Mesenchymal stem cell (in vitro differentiated cells and primary cell): ENCODE results near the gene RNF175.

Source experiments
- DNase-seq: peaks from one replicate; pipeline ENCODE4 v3.0.0-alpha.2; 2013
- H2AFZ ChIP-seq: one replicate; pipeline ENCODE4 v1.6.1; 2013; ENCODE audit warnings: low read depth, mild to moderate bottlenecking, control low read depth, inconsistent platforms, low read length, moderate library complexity
- H2AK5ac ChIP-seq: 2 replicates; pipeline ENCODE4 v1.6.1; 2013; ENCODE audit warnings: low read length, moderate library complexity, mild to moderate bottlenecking, inconsistent platforms; ENCODE audit not compliant: severe bottlenecking
- H2BK120ac ChIP-seq: one replicate; pipeline ENCODE4 v1.6.1; 2013; ENCODE audit warnings: low read depth, mild to moderate bottlenecking, inconsistent platforms, low read length, moderate library complexity
- H2BK12ac ChIP-seq, 2 experiments: one replicate each; pipeline ENCODE4 v1.6.1; 2013; ENCODE audit warnings: inconsistent platforms in 2 of 2, low read length in 2 of 2, mild to moderate bottlenecking in 2 of 2, moderate library complexity in 2 of 2, control low read depth in 1 of 2
- H2BK15ac ChIP-seq: one replicate; pipeline ENCODE4 v1.6.1; 2013; ENCODE audit warnings: mild to moderate bottlenecking, low read depth, inconsistent platforms; ENCODE audit not compliant: poor library complexity, severe bottlenecking
- H2BK5ac ChIP-seq: 2 replicates; pipeline ENCODE4 v1.6.1; 2013; ENCODE audit warnings: low read depth, mild to moderate bottlenecking, low read length, control low read depth, inconsistent platforms; ENCODE audit not compliant: poor library complexity, severe bottlenecking
- H3K14ac ChIP-seq, 2 experiments: one replicate each; pipeline ENCODE4 v1.6.1; 2013; ENCODE audit warnings: inconsistent platforms in 2 of 2, low read length in 2 of 2, control low read depth in 1 of 2, mild to moderate bottlenecking in 1 of 2, moderate library complexity in 1 of 2
- H3K18ac ChIP-seq, 2 experiments: one replicate each; pipeline ENCODE4 v1.6.1; 2013; ENCODE audit warnings: inconsistent platforms in 2 of 2, low read length in 2 of 2, control low read depth in 1 of 2, low read depth in 1 of 2, mild to moderate bottlenecking in 1 of 2
- H3K23ac ChIP-seq, 2 experiments: one replicate each; pipeline ENCODE4 v1.6.1; 2013; ENCODE audit warnings: inconsistent platforms in 2 of 2, low read length in 2 of 2, mild to moderate bottlenecking in 2 of 2, moderate library complexity in 2 of 2, control low read depth in 1 of 2
- H3K27ac ChIP-seq: 2 replicates; pipeline ENCODE4 v1.5.1; 2013; ENCODE audit warnings: mild to moderate bottlenecking, moderate library complexity, low read length, control low read depth, inconsistent platforms; ENCODE audit not compliant: poor library complexity, severe bottlenecking
- H3K27me3 ChIP-seq, 2 experiments: 2 replicates each; pipeline versions ENCODE4 v1.6.1 to v1.7.0; 2013; ENCODE audit warnings: low read length in 2 of 2, mild to moderate bottlenecking in 2 of 2, moderate library complexity in 2 of 2, control low read depth in 1 of 2, inconsistent platforms in 1 of 2; ENCODE audit not compliant: control insufficient read depth in 1 of 2, insufficient read depth in 1 of 2
- H3K36me3 ChIP-seq, 2 experiments: 2 replicates each; pipeline versions ENCODE4 v1.6.1 to v1.7.0; 2013; ENCODE audit warnings: low read length in 2 of 2, control low read depth in 1 of 2, inconsistent platforms in 1 of 2, low read depth in 1 of 2, mild to moderate bottlenecking in 1 of 2; ENCODE audit not compliant: insufficient read depth in 2 of 2, control insufficient read depth in 1 of 2
- H3K4ac ChIP-seq, 2 experiments: one replicate each; pipeline ENCODE4 v1.6.1; 2013; ENCODE audit warnings: inconsistent platforms in 2 of 2, low read length in 2 of 2, mild to moderate bottlenecking in 2 of 2, moderate library complexity in 2 of 2, control low read depth in 1 of 2, low read depth in 1 of 2
- H3K4me1 ChIP-seq: 2 replicates; pipeline ENCODE4 v1.6.1; 2013; ENCODE audit warnings: low read depth, low read length, control low read depth; ENCODE audit not compliant: control insufficient read depth, insufficient read depth
- H3K4me2 ChIP-seq: 2 replicates; pipeline ENCODE4 v1.6.1; 2013; ENCODE audit warnings: low read length, mild to moderate bottlenecking, inconsistent platforms; ENCODE audit not compliant: poor library complexity, severe bottlenecking
- H3K4me3 ChIP-seq, 2 experiments: 2 replicates each; pipeline versions ENCODE4 v1.5.1 to v1.7.0; 2013; ENCODE audit warnings: low read length in 2 of 2, mild to moderate bottlenecking in 2 of 2, control low read depth in 1 of 2, low read depth in 1 of 2; ENCODE audit not compliant: insufficient read depth in 1 of 2
- H3K79me1 ChIP-seq: replicated peaks from 2 replicates; pipeline ENCODE4 v1.6.1; 2013; ENCODE audit warnings: mild to moderate bottlenecking, control low read depth, low read length, inconsistent platforms; ENCODE audit not compliant: poor library complexity, severe bottlenecking
- H3K9ac ChIP-seq: 2 replicates; pipeline ENCODE4 v1.7.0; 2013; ENCODE audit warnings: mild to moderate bottlenecking, low read length, moderate library complexity
- H3K9me3 ChIP-seq: 2 replicates; pipeline ENCODE4 v1.7.0; 2013; ENCODE audit warnings: mild to moderate bottlenecking, low read length; ENCODE audit not compliant: control insufficient read depth
- H4K8ac ChIP-seq: one replicate; pipeline ENCODE4 v1.6.1; 2013; ENCODE audit warnings: inconsistent platforms, mild to moderate bottlenecking, low read length, moderate library complexity
- H4K91ac ChIP-seq: one replicate; pipeline ENCODE4 v1.6.1; 2013; ENCODE audit warnings: mild to moderate bottlenecking, low read length, inconsistent platforms
- WGBS: methylation state at CpG from one replicate; pipeline ENCODE4 v1.1.7; 2013; ENCODE audit warnings: mixed read lengths; 5-methylcytosine and 5-hydroxymethylcytosine counted together

RNF175 gene

DNA sequence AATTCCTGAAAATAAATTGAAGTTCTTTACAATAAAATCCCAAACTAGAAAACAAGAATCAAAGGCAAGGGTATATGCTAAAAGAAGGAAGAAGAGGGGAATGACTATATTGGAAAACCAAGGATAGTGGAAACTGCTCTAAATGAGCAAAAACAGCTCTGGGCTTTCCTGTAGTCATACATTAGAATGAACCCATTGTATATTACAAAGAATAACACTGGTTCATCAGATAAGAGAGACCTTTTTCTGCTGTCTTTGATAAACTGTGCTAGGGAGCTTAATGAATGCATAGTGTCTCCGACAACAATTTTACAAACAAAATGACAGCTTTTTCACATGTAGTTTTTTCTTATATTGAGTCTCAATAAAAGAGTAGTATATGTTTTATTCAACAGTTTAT lies 49.1 kb downstream of the RNF175 start:
- no peaks in the 10 kb centered on the region for H3K36me3 ChIP-seq
- no peak overlapping the region for H3K27ac ChIP-seq
- H3K4me1 ChIP-seq: no peaks in the 10 kb centered on the region
- no peak overlapping the region for H2BK5ac ChIP-seq
- no peak overlapping the region for H4K91ac ChIP-seq
- H3K18ac ChIP-seq: no peak overlapping the region
- no peak overlapping the region for H4K8ac ChIP-seq
- H2AK5ac ChIP-seq: no peak overlapping the region
- no peaks in the 10 kb centered on the region for H3K9me3 ChIP-seq
- no peak for DNase-seq
- no peak overlapping the region for H2BK120ac ChIP-seq
- WGBS: no CpG with 5 or more reads among the region's 1 CpG
- H3K23ac ChIP-seq: no peak overlapping the region
- no peak overlapping the region for H2AFZ ChIP-seq
- no peak overlapping the region for H2BK12ac ChIP-seq
- no peak overlapping the region for H3K4ac ChIP-seq
- no peak overlapping the region for H3K14ac ChIP-seq
- H3K27me3 ChIP-seq: peaks cover 0 to 48% of the 10 kb centered on the region in 2 experiments
- H3K9ac ChIP-seq: no peak overlapping the region
- H2BK15ac ChIP-seq: no peak overlapping the region
- H3K4me2 ChIP-seq: no peak overlapping the region
- H3K79me1 ChIP-seq: no peaks in the 10 kb centered on the region
- no peak overlapping the region for H3K4me3 ChIP-seq

DNA sequence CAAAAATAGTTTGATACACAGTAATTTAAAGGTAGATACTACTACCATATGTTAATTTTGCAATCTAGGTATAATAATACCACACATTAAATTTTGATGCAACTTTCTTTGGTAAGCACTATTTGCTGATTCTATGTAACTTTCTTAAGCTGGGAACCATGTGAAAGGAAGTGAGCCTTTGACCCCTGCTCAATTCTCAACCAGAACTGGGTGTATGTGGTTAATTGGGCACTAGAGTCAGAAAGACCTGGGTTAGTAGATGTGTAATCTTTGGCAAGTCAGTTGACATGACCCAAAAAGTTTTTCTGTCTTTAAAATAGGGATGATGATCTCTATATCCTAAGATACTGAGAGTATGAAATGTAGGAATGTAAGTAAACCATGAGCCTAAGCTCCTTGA lies 53.3 kb downstream of the RNF175 start:
- no peak overlapping the region for H2BK120ac ChIP-seq
- H3K27me3 ChIP-seq: peaks cover 0 to 48% of the 10 kb centered on the region in 2 experiments
- H3K9me3 ChIP-seq: no peaks in the 10 kb centered on the region
- no peak overlapping the region for H3K14ac ChIP-seq
- DNase-seq: no peak
- no peak overlapping the region for H4K91ac ChIP-seq
- no peak overlapping the region for H2BK5ac ChIP-seq
- no peak overlapping the region for H4K8ac ChIP-seq
- no peaks in the 10 kb centered on the region for H3K36me3 ChIP-seq
- H3K23ac ChIP-seq: no peak overlapping the region
- H2BK15ac ChIP-seq: no peak overlapping the region
- H3K9ac ChIP-seq: no peak overlapping the region
- H2AFZ ChIP-seq: no peak overlapping the region
- H3K4me1 ChIP-seq: no peaks in the 10 kb centered on the region
- no peak overlapping the region for H3K4me2 ChIP-seq
- H3K27ac ChIP-seq: no peak overlapping the region
- no peak overlapping the region for H3K4me3 ChIP-seq
- no peak overlapping the region for H3K4ac ChIP-seq
- no peak overlapping the region for H2BK12ac ChIP-seq
- no peak overlapping the region for H3K18ac ChIP-seq
- no peaks in the 10 kb centered on the region for H3K79me1 ChIP-seq
- H2AK5ac ChIP-seq: no peak overlapping the region

DNA sequence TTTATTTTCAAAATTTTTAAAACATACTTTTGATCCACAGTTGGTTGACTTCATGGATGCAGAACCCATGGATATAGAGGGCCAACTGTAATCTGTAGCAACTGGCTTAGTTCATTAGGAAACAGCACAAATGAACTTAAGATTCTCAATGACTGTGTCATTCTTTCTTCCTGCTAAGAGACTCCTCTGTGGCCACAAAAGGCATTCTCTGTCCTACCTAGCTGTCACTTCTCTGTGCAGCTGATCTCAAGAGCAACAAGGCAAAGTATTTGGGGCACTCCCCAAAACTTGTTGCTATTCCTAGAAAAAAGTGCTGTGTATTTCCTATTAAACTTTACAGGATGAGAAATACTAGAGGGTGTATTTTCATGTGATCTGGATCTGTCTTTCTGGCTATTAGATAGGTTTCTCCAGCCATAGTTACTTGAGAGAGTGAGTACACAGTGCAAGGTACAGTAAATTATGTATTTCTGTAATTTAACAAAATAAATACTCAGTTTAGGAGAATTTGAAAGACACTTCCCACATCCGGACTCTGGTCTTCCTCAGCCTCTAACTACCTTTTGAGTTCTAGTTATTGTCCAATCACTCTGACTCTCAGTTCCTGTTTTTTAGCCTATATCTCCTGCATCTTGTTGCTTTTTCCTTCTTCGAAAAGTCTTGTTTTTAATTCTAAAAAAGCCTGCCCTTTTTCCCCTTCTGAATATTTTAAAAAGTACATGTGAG lies 53.9 kb downstream of the RNF175 start:
- H3K23ac ChIP-seq: no peak overlapping the region
- no peak overlapping the region for H4K8ac ChIP-seq
- no peak overlapping the region for H2BK15ac ChIP-seq
- H2AFZ ChIP-seq: no peak overlapping the region
- H3K4ac ChIP-seq: no peak overlapping the region
- H2AK5ac ChIP-seq: no peak overlapping the region
- no peak overlapping the region for H3K4me2 ChIP-seq
- no peak overlapping the region for H2BK5ac ChIP-seq
- DNase-seq: no peak
- H3K14ac ChIP-seq: no peak overlapping the region
- H3K18ac ChIP-seq: no peak overlapping the region
- no peak overlapping the region for H2BK120ac ChIP-seq
- no peaks in the 10 kb centered on the region for H3K9me3 ChIP-seq
- H3K4me3 ChIP-seq: no peak overlapping the region
- no peaks in the 10 kb centered on the region for H3K4me1 ChIP-seq
- no peaks in the 10 kb centered on the region for H3K79me1 ChIP-seq
- WGBS: 78% methylated on average over 1 of the region's 2 CpGs
- H3K27ac ChIP-seq: no peak overlapping the region
- H2BK12ac ChIP-seq: no peak overlapping the region
- H4K91ac ChIP-seq: no peak overlapping the region
- H3K9ac ChIP-seq: no peak overlapping the region
- H3K27me3 ChIP-seq: peaks cover 0 to 45% of the 10 kb centered on the region in 2 experiments
- H3K36me3 ChIP-seq: no peaks in the 10 kb centered on the region

- Histone ChIP-seq H3K27ac (no peak overlapping the region), H3K9ac (no peak overlapping the region), H4K91ac (no peak overlapping the region), H3K4me2 (no peak overlapping the region), H3K36me3 (no peaks in the 10 kb centered on the region), H2BK15ac (no peak overlapping the region), H2AFZ (no peak overlapping the region), H3K4me1 (no peaks in the 10 kb centered on the region), H2BK12ac (no peak overlapping the region), H3K4me3 (no peak overlapping the region), H4K8ac (no peak overlapping the region), H3K4ac (no peak overlapping the region), H2AK5ac (no peak overlapping the region), H2BK5ac (no peak overlapping the region), H3K9me3 (no peaks in the 10 kb centered on the region), H3K14ac (no peak overlapping the region), H3K79me1 (no peaks in the 10 kb centered on the region), H3K18ac (no peak overlapping the region), H2BK120ac (no peak overlapping the region), H3K23ac (no peak overlapping the region), H3K27me3 (peaks cover 0 to 39% of the 10 kb centered on the region in 2 experiments)
- DNase-seq: no peak
- 92% methylated on average over 7 of the region's 7 CpGs for WGBS
These were observed 55.3 kb downstream of the RNF175 start for GRCh38 chr4:153704522-153704921.
